Iris pigment epithelial cell (primary cell): ENCODE measurements around the gene BAG2.
A peak's percentile ranks its signal among the peaks of the same experiment; 100 is the strongest.

Source experiments
- DNase-seq: peaks from one replicate; pipeline ENCODE4 v3.0.0-alpha.2; 2011; ENCODE audit warnings: low read depth

BAG2 gene

GRCh38 chr6:57174511-57174907 lies 2.4 kb downstream of the BAG2 start:
- no peak for DNase-seq

GRCh38 chr6:57177545-57178265 lies 5.6 kb downstream of the BAG2 start:
- DNase-seq = peak; percentile 35

- no peak for DNase-seq
Observed at GRCh38 chr6:57180596-57180995, 8.5 kb downstream of the BAG2 start.

GRCh38 chr6:57182017-57182432 lies 9.9 kb downstream of the BAG2 start:
- DNase-seq = no peak

- peak; percentile 25 for DNase-seq
Observed at GRCh38 chr6:57183336-57183735, 11.2 kb downstream of the BAG2 start.

GRCh38 chr6:57190140-57190539 lies 18.0 kb downstream of the BAG2 start:
- DNase-seq = peak; percentile 56

GRCh38 chr6:57193177-57193576 lies 21.1 kb downstream of the BAG2 start:
- DNase-seq = peak; percentile 57

GRCh38 chr6:57195457-57195856 lies 23.3 kb downstream of the BAG2 start:
- no peak for DNase-seq

- peak; percentile 29 for DNase-seq
Observed at GRCh38 chr6:57198926-57199636, 27.0 kb downstream of the BAG2 start.

GRCh38 chr6:57201718-57202117 lies 29.6 kb downstream of the BAG2 start:
- DNase-seq = peak; percentile 34

- DNase-seq = peak; percentile 59
Observed at GRCh38 chr6:57205550-57206328, 33.6 kb downstream of the BAG2 start.

GRCh38 chr6:57207141-57207540 lies 35.0 kb downstream of the BAG2 start:
- peak; percentile 80 for DNase-seq

GRCh38 chr6:57207872-57208271 lies 35.7 kb downstream of the BAG2 start:
- peak; percentile 22 for DNase-seq

GRCh38 chr6:57209030-57209429 lies 36.9 kb downstream of the BAG2 start:
- DNase-seq = peak; percentile 38

GRCh38 chr6:57210060-57210459 lies 37.9 kb downstream of the BAG2 start:
- no peak for DNase-seq

GRCh38 chr6:57215260-57215659 lies 43.1 kb downstream of the BAG2 start:
- no peak for DNase-seq

GRCh38 chr6:57216235-57217101 lies 44.3 kb downstream of the BAG2 start:
- DNase-seq = peak; percentile 83

- DNase-seq = no peak
Observed at GRCh38 chr6:57217270-57217669, 45.1 kb downstream of the BAG2 start.

- no peak for DNase-seq
Observed at GRCh38 chr6:57220083-57220703, 48.1 kb downstream of the BAG2 start.

- peak; percentile 67 for DNase-seq
Observed at GRCh38 chr6:57221191-57221935, 49.2 kb downstream of the BAG2 start.
